Erythroblast (primary cell): Measurements from ENCODE around the gene GPR149.

Experiments
- GATA1 ChIP-seq: IDR thresholded peaks from 2 replicates; pipeline ENCODE4 v1.6.1; 2011; ENCODE audit warnings: low read depth, mild to moderate bottlenecking, control low read depth, low read length, moderate library complexity
- POLR2A ChIP-seq: IDR thresholded peaks from 2 replicates; pipeline ENCODE4 v1.6.1; 2011; ENCODE audit warnings: mild to moderate bottlenecking, low read length

GRCh38 chr3:154421083-154421482 is 8.9 kb downstream of the GPR149 start:
- no peak for TF ChIP-seq POLR2A
- TF ChIP-seq GATA1: no peak
